ENCODE measurements around the gene APOL6.
A peak's percentile ranks its signal among the peaks of the same experiment; 100 is the strongest.

Gene APOL6

GRCh38 chr22:35634015-35634414 lies 14.2 kb upstream of the APOL6 start:
- no peaks in the 10 kb centered on the region for H3K9me2 ChIP-seq (ENCODE audit: low read depth, low read length)
- no peaks in the 10 kb centered on the region for H3K27me3 ChIP-seq (ENCODE audit: insufficient read depth, low read length)
- 0 out of 2 replicates have a peak, but pooled peaks cover 3% of the 10 kb centered on the region for H3K9me3 ChIP-seq (ENCODE audit: low read length)
- no peaks in the 10 kb centered on the region for H3F3A ChIP-seq (ENCODE audit: insufficient read depth, low read length)
- no peak overlapping the region for H2AFZ ChIP-seq (ENCODE audit: low read length)
- no peak overlapping the region for H3K9ac ChIP-seq (ENCODE audit: low read length)
- no peak for TF ChIP-seq EZH2 (IDR thresholded peaks at IDR 0.05; ENCODE audit: borderline replicate concordance, low read length)
- TF ChIP-seq CTCF (IDR thresholded peaks at IDR 0.05; ENCODE audit: low read length), result no peak
- peaks cover 38% of the 10 kb centered on the region for H3K4me1 ChIP-seq (ENCODE audit: insufficient read depth, low read length, severe bottlenecking)
- H4K20me1 ChIP-seq (ENCODE audit: insufficient read depth, low read length), result no peaks in the 10 kb centered on the region
- no peak overlapping the region for H3K4me3 ChIP-seq (ENCODE audit: low read depth, low read length, poor library complexity, severe bottlenecking)
- H3K4me2 ChIP-seq (ENCODE audit: low read length), result peak overlapping the region; percentile 21; the same call in 1 of the 2 replicates
- no peaks in the 10 kb centered on the region for H3K79me2 ChIP-seq (ENCODE audit: insufficient read depth, low read length)
- peak overlapping the region; percentile 7 for H3K27ac ChIP-seq (ENCODE audit: low read depth, low read length, poor library complexity, severe bottlenecking)
- no peaks in the 10 kb centered on the region for H3K36me3 ChIP-seq (ENCODE audit: insufficient read depth, low read length)

- Histone ChIP-seq H3K9me3 (ENCODE audit: low read length) (0 out of 2 replicates have a peak, but pooled peaks cover 3% of the 10 kb centered on the region), H3K36me3 (ENCODE audit: insufficient read depth, low read length) (no peaks in the 10 kb centered on the region), H4K20me1 (ENCODE audit: insufficient read depth, low read length) (no peaks in the 10 kb centered on the region), H3K9ac (ENCODE audit: low read length) (no peak overlapping the region), H2AFZ (ENCODE audit: low read length) (no peak overlapping the region), H3F3A (ENCODE audit: insufficient read depth, low read length) (no peaks in the 10 kb centered on the region), H3K4me2 (ENCODE audit: low read length) (peak overlapping the region; percentile 32; the same call in 1 of the 2 replicates), H3K4me3 (ENCODE audit: low read depth, low read length, poor library complexity, severe bottlenecking) (no peak overlapping the region), H3K27ac (ENCODE audit: low read depth, low read length, poor library complexity, severe bottlenecking) (no peak overlapping the region), H3K27me3 (ENCODE audit: insufficient read depth, low read length) (no peaks in the 10 kb centered on the region), H3K79me2 (ENCODE audit: insufficient read depth, low read length) (no peaks in the 10 kb centered on the region), H3K4me1 (ENCODE audit: insufficient read depth, low read length, severe bottlenecking) (peaks cover 32% of the 10 kb centered on the region), H3K9me2 (ENCODE audit: low read depth, low read length) (no peaks in the 10 kb centered on the region)
- TF ChIP-seq EZH2 (IDR thresholded peaks at IDR 0.05; ENCODE audit: borderline replicate concordance, low read length), result no peak
- TF ChIP-seq CTCF (IDR thresholded peaks at IDR 0.05; ENCODE audit: low read length), result no peak
These were observed 13.2 kb upstream of the APOL6 start for GRCh38 chr22:35634943-35635540.

- Histone ChIP-seq H3K27me3 (ENCODE audit: insufficient read depth, low read length) (no peaks in the 10 kb centered on the region), H3F3A (ENCODE audit: insufficient read depth, low read length) (no peaks in the 10 kb centered on the region), H3K9me3 (ENCODE audit: low read length) (0 out of 2 replicates have a peak, but pooled peaks cover 3% of the 10 kb centered on the region), H3K4me3 (ENCODE audit: low read depth, low read length, poor library complexity, severe bottlenecking) (no peak overlapping the region), H3K79me2 (ENCODE audit: insufficient read depth, low read length) (no peaks in the 10 kb centered on the region), H3K4me1 (ENCODE audit: insufficient read depth, low read length, severe bottlenecking) (peaks cover 20% of the 10 kb centered on the region), H3K36me3 (ENCODE audit: insufficient read depth, low read length) (no peaks in the 10 kb centered on the region), H2AFZ (ENCODE audit: low read length) (no peak overlapping the region), H4K20me1 (ENCODE audit: insufficient read depth, low read length) (no peaks in the 10 kb centered on the region), H3K27ac (ENCODE audit: low read depth, low read length, poor library complexity, severe bottlenecking) (no peak overlapping the region), H3K9ac (ENCODE audit: low read length) (no peak overlapping the region), H3K4me2 (ENCODE audit: low read length) (no peak overlapping the region), H3K9me2 (ENCODE audit: low read depth, low read length) (no peaks in the 10 kb centered on the region)
- no peak for TF ChIP-seq CTCF (IDR thresholded peaks at IDR 0.05; ENCODE audit: low read length)
- TF ChIP-seq EZH2 (IDR thresholded peaks at IDR 0.05; ENCODE audit: borderline replicate concordance, low read length), result no peak
These were observed 11.0 kb upstream of the APOL6 start for GRCh38 chr22:35637254-35637653.

Measured in OCI-LY1 (cell line).